Ramos (cell line): Measurements from ENCODE around the gene JARID2.

Experiments used
- in situ Hi-C: fragments of 300-500 bp; cut with MboI; formaldehyde crosslinking; loops from one replicate; pipeline ENCODE4 v1.14.3; 2022; ENCODE audit warnings: low sequenced_read_pairs; ENCODE audit not compliant: unreplicated experiment

Gene JARID2

GRCh38 chr6:15429141-15430110, 183.6 kb downstream of the JARID2 start:
- in situ Hi-C loops = no loop called here

GRCh38 chr6:15430186-15430585, 184.3 kb downstream of the JARID2 start:
- in situ Hi-C loops = no loop called here

DNA sequence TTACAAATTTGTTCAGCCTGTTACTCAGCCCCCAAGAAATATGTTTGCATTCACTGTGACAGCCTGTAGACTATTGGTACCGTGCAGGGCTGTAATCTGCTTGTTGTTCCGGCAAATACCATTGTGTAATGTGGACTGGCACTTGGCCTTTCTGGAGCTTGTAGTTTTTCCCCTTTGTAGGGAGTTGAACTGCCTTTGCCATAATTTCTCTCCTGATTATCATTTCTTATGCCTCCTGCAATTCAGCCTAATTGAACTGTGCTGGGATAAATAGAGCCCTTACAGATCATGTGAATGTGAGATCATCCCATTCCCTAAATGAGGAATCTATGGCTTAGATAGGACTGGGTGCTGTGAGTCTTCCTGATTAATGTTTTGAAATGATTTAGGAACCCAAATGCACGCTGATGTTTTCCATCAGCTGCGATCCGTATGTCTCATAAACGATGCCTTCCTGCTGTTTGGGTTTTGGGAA, 185.1 kb downstream of the JARID2 start:
- in situ Hi-C loops = no loop called here

GRCh38 chr6:15431762-15432483, 186.1 kb downstream of the JARID2 start:
- in situ Hi-C loops = no loop called here

DNA sequence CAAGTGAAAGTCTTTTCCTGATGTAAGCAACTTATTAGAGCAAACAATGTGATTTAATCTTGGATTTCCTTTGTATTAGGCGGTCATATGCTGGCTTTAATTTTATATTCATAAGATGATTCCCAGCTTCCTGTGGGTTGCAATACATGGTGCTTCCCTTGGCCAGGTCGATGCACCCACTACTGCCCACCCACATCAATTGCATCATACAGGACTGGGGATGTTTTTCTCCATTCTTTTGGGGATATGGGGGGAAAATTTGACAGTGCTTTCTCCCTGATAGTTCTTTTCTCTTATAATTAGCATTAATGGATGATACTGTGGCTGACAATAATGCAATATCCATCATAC, 187.6 kb downstream of the JARID2 start:
- in situ Hi-C loops = no loop called here

- in situ Hi-C loops = no loop called here
Observed at GRCh38 chr6:15434263-15434662, 188.4 kb downstream of the JARID2 start.

DNA sequence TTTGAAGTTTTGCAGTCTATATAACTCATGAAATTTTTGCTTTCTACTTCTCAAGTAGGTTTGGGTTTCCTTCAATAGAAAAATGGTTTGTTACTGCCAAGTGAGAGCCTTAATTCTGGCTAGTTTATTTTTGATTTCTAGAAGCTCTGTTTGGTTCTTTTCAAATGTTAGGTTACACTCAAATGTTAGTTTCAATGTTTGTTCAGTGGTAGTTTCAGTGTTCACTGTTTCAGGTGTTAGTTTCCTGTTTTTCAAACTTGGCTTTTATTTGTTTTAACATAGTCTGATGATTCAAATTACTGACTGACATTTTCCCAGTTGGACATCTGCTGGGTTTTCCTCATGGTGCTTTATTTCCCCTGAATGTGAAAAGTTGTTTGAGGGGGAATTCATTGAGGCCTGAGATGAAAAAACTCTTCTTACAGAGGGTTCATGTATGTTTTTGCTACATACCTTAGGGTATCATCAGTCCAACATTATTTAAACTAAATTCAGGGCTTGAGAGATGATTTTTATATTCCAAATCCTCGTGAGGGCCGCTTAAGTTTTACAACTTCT, 189.0 kb downstream of the JARID2 start:
- in situ Hi-C loops = no loop called here

GRCh38 chr6:15435468-15435867, 189.6 kb downstream of the JARID2 start:
- in situ Hi-C loops = no loop called here

DNA sequence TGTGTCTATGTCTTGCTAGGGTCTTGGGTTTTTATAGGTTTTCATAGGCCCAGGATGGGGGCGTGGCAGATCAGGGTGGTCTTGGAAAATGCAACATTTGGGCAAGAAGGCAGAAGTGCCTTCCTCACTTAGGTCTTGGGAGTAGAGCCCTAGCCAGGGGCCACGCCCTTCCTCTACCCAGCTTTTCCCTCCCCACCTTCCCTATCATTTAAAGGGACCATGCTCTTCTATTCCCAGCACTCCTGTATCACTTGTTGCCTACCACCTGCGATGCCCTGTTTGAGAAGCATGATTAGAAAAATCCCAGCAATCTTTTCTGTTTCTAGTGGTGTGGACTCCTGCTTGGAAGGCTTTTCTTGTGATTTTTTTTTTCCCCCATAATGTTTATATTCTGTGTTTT, 190.6 kb downstream of the JARID2 start:
- in situ Hi-C loops = no loop called here

- in situ Hi-C loops = no loop called here
Observed at GRCh38 chr6:15437090-15437635, 191.3 kb downstream of the JARID2 start.

DNA sequence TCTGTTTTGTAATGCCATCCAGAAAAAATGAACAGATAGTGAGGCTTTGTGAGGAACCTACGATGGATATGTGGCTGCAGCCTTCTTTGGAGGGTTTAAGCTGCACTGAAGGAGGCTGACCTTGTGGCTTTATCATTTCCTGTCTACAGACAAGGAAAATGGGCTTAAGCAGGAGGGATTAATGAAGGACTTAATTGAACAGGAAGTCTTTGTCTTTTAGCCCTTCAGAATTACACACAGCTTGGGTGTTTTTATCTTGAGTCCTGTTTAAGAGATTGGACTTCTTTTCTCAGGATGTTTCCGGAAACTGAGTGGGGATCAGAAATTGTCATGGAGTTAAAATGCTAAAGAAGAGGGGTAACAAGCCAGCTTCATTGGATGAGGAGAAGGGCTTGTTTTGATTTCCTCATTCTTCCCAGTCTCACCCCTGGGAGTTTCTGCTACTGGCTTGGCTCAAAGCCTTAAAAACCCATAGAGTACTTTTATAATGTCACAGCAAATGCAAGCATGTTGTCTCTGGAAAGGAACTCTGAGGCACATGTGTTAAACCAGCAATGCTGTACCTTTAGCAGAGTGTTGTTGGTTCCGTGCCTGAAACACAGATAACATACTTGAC, 193.6 kb downstream of the JARID2 start:
- in situ Hi-C loops = no loop called here

DNA sequence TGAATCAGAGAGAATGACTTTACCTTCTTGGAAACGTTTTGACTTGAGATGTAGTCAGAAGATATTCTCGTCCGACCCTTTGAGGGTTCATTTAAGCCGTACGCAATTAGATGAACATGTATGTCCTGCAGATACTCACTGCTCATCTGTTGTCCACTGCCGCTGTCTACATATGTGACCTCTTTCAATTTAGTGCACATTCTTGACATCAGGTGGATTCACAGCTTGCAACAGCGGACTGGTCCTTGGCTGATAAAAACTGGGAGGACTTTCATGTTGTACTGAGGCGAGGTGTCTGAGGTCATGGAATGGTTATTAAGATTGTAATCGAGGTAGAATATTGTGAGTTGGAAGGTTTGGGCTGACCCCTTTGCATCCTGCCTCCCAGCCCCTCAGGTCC, 194.2 kb downstream of the JARID2 start:
- in situ Hi-C loops = no loop called here

DNA sequence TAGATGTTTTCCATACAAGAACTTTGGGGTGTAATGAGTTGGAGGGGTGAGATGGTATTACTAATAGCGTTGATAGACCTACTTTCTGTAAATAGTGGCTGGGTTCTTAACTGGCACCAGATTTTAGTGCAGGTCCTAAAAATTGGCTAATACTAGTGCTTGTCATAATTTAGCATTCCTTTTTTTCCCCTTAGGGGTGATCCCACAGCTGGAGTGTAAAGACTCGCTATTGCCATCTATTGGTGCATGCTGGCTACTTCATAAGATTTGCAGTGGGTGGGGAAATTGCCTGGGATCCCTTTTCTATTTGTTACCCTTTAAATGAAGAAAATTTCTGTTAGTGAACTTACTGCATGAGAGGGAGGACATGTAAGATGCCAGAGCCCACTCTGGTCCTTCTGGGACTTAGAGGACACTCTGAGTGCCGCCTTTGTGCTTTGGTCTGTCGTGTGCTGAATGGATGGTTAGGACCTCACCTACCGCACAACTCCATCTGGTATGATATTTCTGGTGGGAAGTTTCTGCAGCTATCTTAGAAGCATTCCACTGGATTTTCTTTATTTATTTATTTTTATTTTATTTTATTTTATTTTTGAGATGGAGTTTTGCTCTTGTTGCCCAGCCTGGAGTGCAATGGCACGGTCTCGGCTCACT, 195.5 kb downstream of the JARID2 start:
- in situ Hi-C loops = no loop called here

DNA sequence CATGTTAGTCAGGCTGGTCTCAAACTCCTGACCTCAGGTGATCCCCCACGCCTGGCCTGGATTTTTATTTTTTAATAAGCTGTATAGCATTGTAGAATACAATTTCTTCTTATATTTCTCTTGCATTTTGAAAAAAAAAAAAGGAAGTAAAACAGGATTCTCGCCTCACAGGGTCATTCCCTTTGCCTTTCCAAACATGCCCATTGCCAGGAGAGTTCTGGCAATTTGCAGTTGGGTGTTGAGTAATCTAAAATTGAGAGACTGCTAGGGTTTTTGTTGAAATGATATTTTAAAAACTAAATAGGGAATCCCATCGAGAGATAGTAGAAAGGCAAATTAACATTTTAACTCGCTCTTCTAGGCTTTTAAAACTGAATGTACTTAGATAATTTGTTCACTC, 196.1 kb downstream of the JARID2 start:
- in situ Hi-C loops = no loop called here

DNA sequence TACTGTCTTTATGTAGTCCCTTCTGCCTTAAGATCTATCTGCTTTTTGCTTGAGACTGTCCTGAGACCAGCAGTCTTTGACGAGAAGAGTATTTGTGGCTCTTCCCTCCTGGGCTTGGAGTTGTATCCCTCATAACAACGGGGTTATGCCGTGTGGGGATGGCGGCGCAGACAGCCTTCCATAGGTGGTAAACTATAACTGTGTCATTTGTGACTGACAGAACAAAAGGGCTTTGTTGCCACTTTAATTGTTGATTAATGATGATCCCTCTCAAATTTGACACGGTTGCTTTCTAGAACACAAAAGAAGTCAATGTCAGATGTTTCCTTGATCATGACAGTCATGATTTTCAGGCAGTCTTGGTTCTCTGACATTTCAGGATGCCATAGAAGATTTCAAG, 196.6 kb downstream of the JARID2 start:
- in situ Hi-C loops = no loop called here

DNA sequence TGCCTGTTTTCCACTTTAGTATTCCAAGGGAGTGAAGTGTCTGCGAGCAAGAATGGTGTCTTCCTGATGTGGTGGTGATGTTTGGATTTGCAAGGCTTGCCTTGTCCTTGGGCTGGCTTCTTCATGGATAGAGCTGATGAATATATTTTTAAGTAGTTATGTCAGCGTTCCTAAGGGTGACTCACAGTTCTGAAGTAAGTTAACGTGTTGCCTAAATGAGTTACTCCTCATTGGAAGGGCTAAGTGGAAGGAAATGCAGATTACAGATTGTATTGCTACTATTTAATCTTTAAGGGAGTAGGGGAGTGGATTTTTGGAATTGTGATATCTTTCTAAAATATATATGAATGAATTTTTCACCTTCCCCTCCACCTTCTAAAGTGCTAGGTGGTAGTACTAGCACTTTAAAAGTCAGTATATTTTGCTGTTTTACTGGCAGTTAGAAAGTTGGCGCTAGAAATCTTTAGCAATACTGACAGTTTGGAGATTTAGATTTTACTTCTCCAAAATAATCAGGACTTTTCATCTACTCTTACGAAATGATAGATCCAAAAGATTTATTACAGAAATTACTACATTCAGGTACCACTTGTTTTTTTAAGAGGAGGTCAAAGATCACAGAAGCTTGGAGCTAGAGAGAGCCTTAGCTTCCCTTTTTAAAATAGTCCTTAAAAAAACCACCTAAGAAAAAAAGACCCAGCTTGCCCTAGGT, 197.4 kb downstream of the JARID2 start:
- in situ Hi-C loops = no loop called here

GRCh38 chr6:15444081-15444731, 198.3 kb downstream of the JARID2 start:
- in situ Hi-C loops = no loop called here

- in situ Hi-C loops = no loop called here
Observed at GRCh38 chr6:15444881-15445280, 199.0 kb downstream of the JARID2 start.
